ENCODE data around the gene AGAP1. TPM values are rescaled to one million over a fixed set of nuclear protein-coding genes. Genes with fewer than 3 reads are reported as not detected.

AGAP1 gene
- total RNA-seq, 1 donor, result 18.5 TPM

DNA sequence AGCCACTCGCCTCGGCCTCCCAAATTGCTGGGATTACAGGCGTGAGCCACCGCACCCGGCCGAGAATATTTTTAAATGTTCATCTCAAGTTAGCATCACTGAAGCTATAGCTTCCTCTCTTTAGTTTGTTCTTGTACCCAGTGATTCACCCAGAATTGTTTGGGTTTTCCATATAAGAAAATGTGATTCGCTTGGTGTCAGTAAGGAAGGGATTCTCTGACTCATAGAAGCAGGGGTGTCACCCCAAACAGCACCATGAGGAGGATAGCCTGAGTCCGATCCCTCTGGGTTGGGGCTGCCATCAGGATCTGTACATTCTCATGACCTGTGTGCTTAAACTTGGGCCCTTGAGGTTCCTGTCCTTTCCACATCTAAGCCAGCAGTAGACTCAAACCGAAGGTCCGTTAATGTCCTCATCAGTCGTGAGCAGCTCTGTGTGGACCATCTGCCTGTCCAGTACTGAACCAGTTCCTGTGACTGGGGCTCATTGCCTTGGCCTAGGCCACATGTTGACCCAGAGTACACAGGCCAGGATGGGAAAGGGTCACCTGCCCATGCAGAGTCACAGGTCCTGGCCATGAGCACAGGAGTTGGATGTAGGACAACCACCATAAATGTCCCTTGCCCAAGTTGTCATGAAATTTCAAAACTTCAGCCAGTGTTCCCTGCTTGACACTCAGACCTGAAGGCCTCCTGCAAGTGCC is 362.5 kb downstream of the AGAP1 start:
- Histone ChIP-seq H3K27me3 (ENCODE audit: insufficient read depth, low read length) (no peaks in the 10 kb centered on the region), H3K79me2 (ENCODE audit: insufficient read depth, low read length) (no peaks in the 10 kb centered on the region), H3K27ac (ENCODE audit: low read depth, low read length) (no peak overlapping the region), H4K20me1 (ENCODE audit: insufficient read depth, low read length) (no peaks in the 10 kb centered on the region), H3K4me1 (ENCODE audit: insufficient read depth, low read length) (no peaks in the 10 kb centered on the region), H3K4me2 (ENCODE audit: insufficient read depth, low read length) (no peak overlapping the region), H3K36me3 (ENCODE audit: insufficient read depth, low read length) (no peaks in the 10 kb centered on the region), H2AFZ (ENCODE audit: low read length) (no peak overlapping the region), H3K9me3 (ENCODE audit: low read depth, low read length) (no peaks in the 10 kb centered on the region), H3K4me3 (ENCODE audit: insufficient read depth, low read length) (no peak overlapping the region)
- DNase-seq (ENCODE audit: insufficient read length, low spot score, missing footprints), result peak; percentile 86
- TF ChIP-seq, protein P1, sequence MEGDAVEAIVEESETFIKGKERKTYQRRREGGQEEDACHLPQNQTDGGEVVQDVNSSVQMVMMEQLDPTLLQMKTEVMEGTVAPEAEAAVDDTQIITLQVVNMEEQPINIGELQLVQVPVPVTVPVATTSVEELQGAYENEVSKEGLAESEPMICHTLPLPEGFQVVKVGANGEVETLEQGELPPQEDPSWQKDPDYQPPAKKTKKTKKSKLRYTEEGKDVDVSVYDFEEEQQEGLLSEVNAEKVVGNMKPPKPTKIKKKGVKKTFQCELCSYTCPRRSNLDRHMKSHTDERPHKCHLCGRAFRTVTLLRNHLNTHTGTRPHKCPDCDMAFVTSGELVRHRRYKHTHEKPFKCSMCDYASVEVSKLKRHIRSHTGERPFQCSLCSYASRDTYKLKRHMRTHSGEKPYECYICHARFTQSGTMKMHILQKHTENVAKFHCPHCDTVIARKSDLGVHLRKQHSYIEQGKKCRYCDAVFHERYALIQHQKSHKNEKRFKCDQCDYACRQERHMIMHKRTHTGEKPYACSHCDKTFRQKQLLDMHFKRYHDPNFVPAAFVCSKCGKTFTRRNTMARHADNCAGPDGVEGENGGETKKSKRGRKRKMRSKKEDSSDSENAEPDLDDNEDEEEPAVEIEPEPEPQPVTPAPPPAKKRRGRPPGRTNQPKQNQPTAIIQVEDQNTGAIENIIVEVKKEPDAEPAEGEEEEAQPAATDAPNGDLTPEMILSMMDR (IDR thresholded peaks at IDR 0.05; ENCODE audit: extremely low read depth, low read depth, low read length), result no peak

DNA sequence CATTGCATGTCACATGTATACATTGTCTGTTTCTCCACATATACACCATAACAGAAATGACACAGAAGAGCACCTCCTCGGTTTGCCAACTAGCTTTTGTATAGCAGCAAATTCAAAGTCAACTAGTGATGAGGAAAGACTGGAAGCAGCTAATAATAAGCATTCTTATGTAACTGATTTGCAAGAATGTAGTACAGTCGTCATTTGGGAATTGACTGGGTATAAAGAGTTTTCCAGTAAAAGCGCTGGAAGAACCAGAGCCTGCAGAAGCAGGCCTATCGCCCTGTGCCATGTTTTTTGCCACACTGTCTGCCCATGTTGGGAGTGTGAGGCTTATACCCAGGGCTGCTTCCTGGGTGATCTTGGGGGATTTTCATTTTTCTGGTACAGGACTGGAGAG is 363.8 kb downstream of the AGAP1 start:
- no peaks in the 10 kb centered on the region for H3K36me3 ChIP-seq (ENCODE audit: insufficient read depth, low read length)
- no peak overlapping the region for H3K4me3 ChIP-seq (ENCODE audit: insufficient read depth, low read length)
- H3K79me2 ChIP-seq (ENCODE audit: insufficient read depth, low read length), result no peaks in the 10 kb centered on the region
- TF ChIP-seq, protein P1 (IDR thresholded peaks at IDR 0.05; ENCODE audit: extremely low read depth, low read depth, low read length), result no peak
- no peaks in the 10 kb centered on the region for H3K27me3 ChIP-seq (ENCODE audit: insufficient read depth, low read length)
- no peaks in the 10 kb centered on the region for H4K20me1 ChIP-seq (ENCODE audit: insufficient read depth, low read length)
- no peaks in the 10 kb centered on the region for H3K4me1 ChIP-seq (ENCODE audit: insufficient read depth, low read length)
- H3K27ac ChIP-seq (ENCODE audit: low read depth, low read length), result no peak overlapping the region
- DNase-seq (ENCODE audit: insufficient read length, low spot score, missing footprints), result no peak
- H2AFZ ChIP-seq (ENCODE audit: low read length), result no peak overlapping the region
- no peaks in the 10 kb centered on the region for H3K9me3 ChIP-seq (ENCODE audit: low read depth, low read length)
- no peak overlapping the region for H3K4me2 ChIP-seq (ENCODE audit: insufficient read depth, low read length)

DNA sequence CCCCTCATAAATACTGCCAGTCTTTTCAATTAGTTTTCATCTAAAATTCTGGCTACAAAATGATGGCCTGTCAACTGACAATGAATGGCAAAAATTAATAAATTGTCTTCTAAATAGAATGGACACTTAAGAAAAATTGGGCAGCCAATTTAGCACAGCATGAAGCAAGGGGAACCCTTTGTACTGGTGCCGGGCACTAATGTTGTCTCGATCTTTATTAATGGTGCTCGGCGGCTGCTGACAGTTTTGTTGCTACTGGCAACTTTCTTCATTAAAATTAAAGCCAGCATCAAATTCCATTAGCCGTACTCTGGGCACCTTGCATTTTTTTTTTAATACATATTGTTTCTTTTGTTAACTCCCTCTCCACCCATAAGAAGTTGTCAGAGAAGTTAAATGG is 365.0 kb downstream of the AGAP1 start:
- Histone ChIP-seq H3K79me2 (ENCODE audit: insufficient read depth, low read length) (no peaks in the 10 kb centered on the region), H3K9me3 (ENCODE audit: low read depth, low read length) (no peaks in the 10 kb centered on the region), H2AFZ (ENCODE audit: low read length) (no peak overlapping the region), H3K4me1 (ENCODE audit: insufficient read depth, low read length) (no peaks in the 10 kb centered on the region), H3K27ac (ENCODE audit: low read depth, low read length) (no peak overlapping the region), H3K36me3 (ENCODE audit: insufficient read depth, low read length) (no peaks in the 10 kb centered on the region), H3K4me2 (ENCODE audit: insufficient read depth, low read length) (no peak overlapping the region), H4K20me1 (ENCODE audit: insufficient read depth, low read length) (peaks cover 6% of the 10 kb centered on the region), H3K27me3 (ENCODE audit: insufficient read depth, low read length) (no peaks in the 10 kb centered on the region), H3K4me3 (ENCODE audit: insufficient read depth, low read length) (no peak overlapping the region)
- TF ChIP-seq, protein P1 (IDR thresholded peaks at IDR 0.05; ENCODE audit: extremely low read depth, low read depth, low read length), result no peak
- no peak for DNase-seq (ENCODE audit: insufficient read length, low spot score, missing footprints)

DNA sequence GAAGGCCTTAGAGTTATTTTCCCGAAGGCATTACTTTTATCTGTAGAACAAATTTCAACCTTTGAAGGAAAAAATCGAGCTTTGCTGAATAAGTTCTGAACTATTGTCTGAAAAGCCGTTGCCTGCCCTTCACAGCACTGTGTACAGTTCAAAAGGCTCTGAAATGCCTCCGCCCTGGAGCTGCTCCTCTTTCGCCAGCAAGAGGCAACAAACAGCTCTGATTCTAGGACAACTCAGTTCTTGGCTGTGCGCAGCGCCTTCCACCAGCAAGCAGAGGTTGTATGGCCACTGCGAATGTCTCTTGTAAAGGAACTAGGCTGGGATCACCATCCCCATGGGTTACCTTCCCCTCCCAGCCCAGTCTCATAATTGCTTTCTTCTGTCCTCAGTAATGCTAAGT is 365.8 kb downstream of the AGAP1 start:
- Histone ChIP-seq H2AFZ (ENCODE audit: low read length) (no peak overlapping the region), H3K27me3 (ENCODE audit: insufficient read depth, low read length) (no peaks in the 10 kb centered on the region), H3K9me3 (ENCODE audit: low read depth, low read length) (no peaks in the 10 kb centered on the region), H3K4me2 (ENCODE audit: insufficient read depth, low read length) (no peak overlapping the region), H3K4me3 (ENCODE audit: insufficient read depth, low read length) (no peak overlapping the region), H3K79me2 (ENCODE audit: insufficient read depth, low read length) (no peaks in the 10 kb centered on the region), H4K20me1 (ENCODE audit: insufficient read depth, low read length) (peaks cover 6% of the 10 kb centered on the region), H3K36me3 (ENCODE audit: insufficient read depth, low read length) (no peaks in the 10 kb centered on the region), H3K4me1 (ENCODE audit: insufficient read depth, low read length) (no peaks in the 10 kb centered on the region), H3K27ac (ENCODE audit: low read depth, low read length) (no peak overlapping the region)
- TF ChIP-seq, protein P1 (IDR thresholded peaks at IDR 0.05; ENCODE audit: extremely low read depth, low read depth, low read length), result no peak
- no peak for DNase-seq (ENCODE audit: insufficient read length, low spot score, missing footprints)
